HCT116 (cell line): ENCODE results near the gene AGAP1. TPM values are rescaled to one million over a fixed set of nuclear protein-coding genes. Genes with fewer than 3 reads are reported as not detected.

Experiments used
- ATAC-seq: fragments of 200-7000 bp; cut with Tn5 transposase; 2 replicates; pipeline ENCODE4 v1.9.1; 2020; ENCODE audit warnings: mild to moderate bottlenecking, moderate library complexity
- BruUV-seq: library from RNA; stranded (reverse); fragments of 400-500 nt; replicated peaks from 2 replicates; lab custom pipeline; 2021; lab: Mats Ljungman, UMichigan
- CTCF ChIA-PET: fragments of 300-600 bp; sonication (Branson Sonifier 250); formaldehyde crosslinking; loops from one replicate; lab custom pipeline; 2021; ENCODE audit warnings: antibody characterized with exemption; lab: Charles Lee
- POLR2A ChIA-PET: fragments of 300-600, 350-600 bp; sonication (Branson Sonifier 250); formaldehyde crosslinking; loops from one replicate; lab custom pipeline; 2021; ENCODE audit warnings: antibody characterized with exemption; lab: Charles Lee
- RAD21 ChIA-PET, 2 experiments: fragments of 300-600 bp; sonication (Branson Sonifier 250); formaldehyde crosslinking; loops; one replicate each; lab custom pipeline; 2023; ENCODE audit warnings: low total read pairs in 2 of 2; ENCODE audit not compliant: uncharacterized antibody in 2 of 2, unreplicated experiment in 2 of 2, low non-redundant PET in 1 of 2; lab: Charles Lee
- DNase-seq: peaks from one replicate; pipeline ENCODE4 v3.0.0-alpha.2; 2010; ENCODE audit warnings: low read depth, low spot score
- H2AFZ ChIP-seq: fragments of 200-600 bp; shearing (Covaris generic), sonication (generic); 2 replicates; pipeline ENCODE4 v1.6.1; 2017; ENCODE audit warnings: low read depth, mixed run types, mixed read lengths, antibody characterized with exemption, low read length; ENCODE audit not compliant: poor library complexity, severe bottlenecking
- H3K27ac ChIP-seq: 2 replicates; pipeline ENCODE4 v1.5.1; 2012; ENCODE audit warnings: low read depth, low read length
- H3K27me3 ChIP-seq: fragments of 200-600 bp; sonication (generic); 2 replicates; pipeline ENCODE4 v1.6.1; 2016; ENCODE audit warnings: mixed run types, low read length, mixed read lengths; ENCODE audit not compliant: insufficient read depth
- H3K36me3 ChIP-seq, 2 experiments: fragments of 200-500 bp in 1 of 2; fragments of 200-600 bp in 1 of 2; sonication (Bioruptor generic) in 1 of 2; sonication (generic) in 1 of 2; 2 replicates each; pipeline versions ENCODE4 v1.5.1 to v1.6.1; 2014 to 2016; ENCODE audit warnings: low read length in 2 of 2, inconsistent platforms in 1 of 2, mixed read lengths in 1 of 2, mixed run types in 1 of 2; ENCODE audit not compliant: insufficient read depth in 2 of 2, control insufficient read depth in 1 of 2
- H3K4me1 ChIP-seq, 2 experiments: fragments of 200-600 bp in 1 of 2; sonication (generic) in 1 of 2; 2 replicates each; pipeline versions ENCODE4 v1.5.1 to v1.6.1; 2012 to 2017; ENCODE audit warnings: low read length in 2 of 2, inconsistent platforms in 1 of 2, mild to moderate bottlenecking in 1 of 2, mixed read lengths in 1 of 2, mixed run types in 1 of 2, moderate library complexity in 1 of 2; ENCODE audit not compliant: insufficient read depth in 2 of 2, control insufficient read depth in 1 of 2
- H3K4me2 ChIP-seq: fragments of 200-600 bp; sonication (generic); 2 replicates; pipeline ENCODE4 v1.6.1; 2017; ENCODE audit warnings: mixed run types, low read length, mixed read lengths
- H3K4me3 ChIP-seq, 2 experiments: fragments of 200-600 bp in 1 of 2; sonication (generic) in 1 of 2; replicated peaks in 1 of 2; 2 replicates each; pipeline ENCODE4 v1.5.1; 2011 to 2016; ENCODE audit warnings: low read length in 2 of 2, control low read depth in 1 of 2, low read depth in 1 of 2, mild to moderate bottlenecking in 1 of 2, mixed read lengths in 1 of 2, mixed run types in 1 of 2
- H3K79me2 ChIP-seq: fragments of 200-600 bp; sonication (generic); 2 replicates; pipeline ENCODE4 v1.6.1; 2017; ENCODE audit warnings: mild to moderate bottlenecking, mixed run types, low read length, moderate library complexity, mixed read lengths; ENCODE audit not compliant: insufficient read depth
- H3K9ac ChIP-seq: fragments of 200-600 bp; sonication (generic); 2 replicates; pipeline ENCODE4 v1.6.1; 2016; ENCODE audit warnings: low read length, mixed read lengths
- H3K9me2 ChIP-seq: fragments of 200-600 bp; sonication (generic), shearing (Covaris generic); 2 replicates; pipeline ENCODE4 v1.6.1; 2017; ENCODE audit warnings: mixed run types, mild to moderate bottlenecking, moderate library complexity; ENCODE audit not compliant: insufficient read depth
- H3K9me3 ChIP-seq, 2 experiments: fragments of 200-500 bp in 1 of 2; fragments of 200-600 bp in 1 of 2; sonication (Bioruptor generic) in 1 of 2; sonication (generic) in 1 of 2; 2 replicates each; pipeline ENCODE4 v1.6.1; 2014 to 2017; ENCODE audit warnings: low read length in 2 of 2, mixed read lengths in 2 of 2, inconsistent platforms in 1 of 2, low read depth in 1 of 2, mild to moderate bottlenecking in 1 of 2, mixed run types in 1 of 2, moderate library complexity in 1 of 2; ENCODE audit not compliant: control insufficient read depth in 1 of 2, insufficient read depth in 1 of 2
- H4K20me1 ChIP-seq: fragments of 200-600 bp; sonication (generic), shearing (Covaris generic); 2 replicates; pipeline ENCODE4 v1.6.1; 2017; ENCODE audit warnings: mixed run types, mild to moderate bottlenecking, moderate library complexity; ENCODE audit not compliant: insufficient read depth
- CBX3 ChIP-seq: IDR thresholded peaks from 2 replicates; pipeline ENCODE4 v1.6.1; 2012; ENCODE audit warnings: low read depth
- CEBPB ChIP-seq: IDR thresholded peaks from 2 replicates; pipeline ENCODE4 v1.6.1; 2012; ENCODE audit warnings: low read depth
- EGR1 ChIP-seq: IDR thresholded peaks from 2 replicates; pipeline ENCODE4 v1.6.1; 2012; ENCODE audit warnings: low read depth
- EZH2phosphoT487 ChIP-seq: fragments of 200-600 bp; IDR thresholded peaks from 2 replicates; pipeline ENCODE4 v1.6.1; 2018; ENCODE audit warnings: antibody characterized with exemption, borderline replicate concordance
- FOSL1 ChIP-seq: IDR thresholded peaks from 2 replicates; pipeline ENCODE4 v1.6.1; 2012; ENCODE audit warnings: low read depth
- JUND ChIP-seq: IDR thresholded peaks from 2 replicates; pipeline ENCODE4 v1.6.1; 2012
- POLR2AphosphoS5 ChIP-seq: IDR thresholded peaks from 2 replicates; pipeline ENCODE4 v1.6.1; 2011; ENCODE audit warnings: mild to moderate bottlenecking, low read depth, low read length, moderate library complexity
- RAD21 ChIP-seq: IDR thresholded peaks from 2 replicates; pipeline ENCODE4 v1.6.1; 2012; ENCODE audit warnings: low read depth, mild to moderate bottlenecking
- SIN3A ChIP-seq: IDR thresholded peaks from 2 replicates; pipeline ENCODE4 v1.6.1; 2012; ENCODE audit warnings: low read depth
- SP1 ChIP-seq: IDR thresholded peaks from 2 replicates; pipeline ENCODE4 v1.6.1; 2012; ENCODE audit warnings: low read depth
- SRF ChIP-seq: IDR thresholded peaks from 2 replicates; pipeline ENCODE4 v1.6.1; 2012; ENCODE audit warnings: low read depth
- TCF7L2 ChIP-seq: IDR thresholded peaks from 2 replicates; pipeline ENCODE4 v1.7.0; 2011; ENCODE audit warnings: borderline replicate concordance, inconsistent platforms; ENCODE audit not compliant: insufficient read depth, insufficient read length; ENCODE audit errors: extremely low read depth
- YY1 ChIP-seq: IDR thresholded peaks from 2 replicates; pipeline ENCODE4 v1.6.1; 2011; ENCODE audit warnings: low read length, low read depth, moderate library complexity, mild to moderate bottlenecking; ENCODE audit not compliant: insufficient replicate concordance; ENCODE audit errors: extremely low read depth
- ZNF274 ChIP-seq: fragments of 200-500 bp; sonication (Bioruptor generic); IDR thresholded peaks from 2 replicates; pipeline ENCODE4 v1.6.1; 2014; ENCODE audit warnings: mild to moderate bottlenecking, low read depth, low read length, inconsistent platforms
- intact Hi-C: fragments of 100-400 bp; cut with micrococcal nuclease; formaldehyde crosslinking; loops from 2 replicates; pipeline ENCODE4 v1.10.0; 2022
- total RNA-seq: library from RNA; stranded (reverse); gene quantifications from one replicate; pipeline ENCODE4 v1.2.1, GENCODE V29; 2021; ENCODE audit not compliant: unreplicated experiment
- TF ChIP-seq, protein P1 (sequence below): IDR thresholded peaks from 2 replicates; pipeline ENCODE4 v1.6.1; 2012
- TF ChIP-seq, protein P2 (sequence below), 3 experiments: fragments of 200-600 bp in 1 of 3; sonication (generic) in 1 of 3; IDR thresholded peaks in 2 of 3; conservative IDR thresholded peaks in 1 of 3; 2 replicates each; pipeline ENCODE4 v1.5.1; 2012 to 2017; ENCODE audit warnings: low read depth in 2 of 3, low read length in 2 of 3, antibody characterized with exemption in 1 of 3, borderline replicate concordance in 1 of 3, control low read depth in 1 of 3, mild to moderate bottlenecking in 1 of 3, mixed read lengths in 1 of 3, mixed run types in 1 of 3, moderate library complexity in 1 of 3; ENCODE audit not compliant: insufficient read depth in 1 of 3
- TF ChIP-seq, protein P3 (sequence below): IDR thresholded peaks from 2 replicates; pipeline ENCODE4 v1.6.1; 2011; ENCODE audit warnings: mild to moderate bottlenecking, low read length, moderate library complexity; ENCODE audit not compliant: insufficient replicate concordance; ENCODE audit errors: extremely low read depth
- TF ChIP-seq, protein P4 (sequence below): IDR thresholded peaks from 2 replicates; pipeline ENCODE4 v1.6.1; 2012

The AGAP1 gene
- total RNA-seq, 1 experiment from 2014 or later, result 43.8 TPM

DNA sequence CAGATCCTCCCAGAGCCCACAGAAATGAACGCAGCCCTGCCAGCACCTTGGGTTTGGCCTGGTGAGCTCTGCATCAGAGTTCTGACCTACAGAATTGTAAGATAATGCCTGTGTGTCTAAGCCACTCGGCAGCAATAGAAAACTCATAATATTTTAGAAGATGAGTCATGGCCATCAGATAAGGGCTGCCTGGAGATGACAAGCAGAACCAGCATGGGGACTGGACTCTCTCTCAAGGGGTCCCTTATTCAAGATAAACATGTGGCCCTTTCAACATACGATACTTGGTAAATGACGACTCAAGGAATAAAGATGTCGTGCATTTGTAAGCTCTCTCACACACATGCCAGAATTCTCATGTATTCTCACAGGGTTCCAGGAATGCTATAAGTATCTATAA is 8.5 kb upstream of the AGAP1 start:
- H3K4me1 ChIP-seq, result no peaks in the 10 kb centered on the region
- no peak for ATAC-seq
- no peaks in the 10 kb centered on the region for H3K36me3 ChIP-seq
- no peaks in the 10 kb centered on the region; the same call in 1 of the 2 replicates for H3K9me2 ChIP-seq
- no peak overlapping the region for H2AFZ ChIP-seq
- CTCF ChIA-PET, result no interaction called here
- H3K79me2 ChIP-seq, result no peaks in the 10 kb centered on the region
- RAD21 ChIA-PET, result no interaction called here
- no peak overlapping the region for H3K4me2 ChIP-seq
- H3K27me3 ChIP-seq, result no peaks in the 10 kb centered on the region
- no peak overlapping the region for H3K27ac ChIP-seq
- DNase-seq, result no peak
- POLR2A ChIA-PET, result no interaction called here
- TF ChIP-seq TCF7L2, result no peak
- TF ChIP-seq CEBPB, result no peak
- TF ChIP-seq SRF, result no peak
- no peak overlapping the region for H3K9ac ChIP-seq
- no peak overlapping the region for H3K4me3 ChIP-seq
- no peaks in the 10 kb centered on the region for H4K20me1 ChIP-seq
- H3K9me3 ChIP-seq, result no peaks in the 10 kb centered on the region
- BruUV-seq, result no TSS peak
- intact Hi-C loops, result no loop called here

DNA sequence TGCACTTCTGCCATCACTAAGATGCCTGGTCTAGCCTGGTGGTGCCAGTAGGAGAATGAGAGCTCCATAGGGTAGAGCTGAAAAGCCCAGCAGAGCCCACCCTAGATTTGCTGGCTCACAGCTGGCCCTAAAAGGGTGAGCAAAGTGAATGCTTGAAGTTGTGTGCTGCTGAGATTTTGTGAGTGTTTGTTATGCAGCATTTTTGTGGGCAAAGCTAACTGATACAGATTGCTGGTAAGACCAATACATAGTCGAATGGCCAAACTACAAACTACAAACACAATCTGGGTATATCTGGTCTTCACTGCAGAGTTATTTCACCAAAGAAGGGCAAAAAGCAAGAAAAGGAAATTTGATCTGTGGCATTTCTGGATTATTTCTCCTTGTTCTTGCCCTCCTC is 7.1 kb upstream of the AGAP1 start:
- Histone ChIP-seq H3K27ac (no peak overlapping the region), H3K36me3 (no peaks in the 10 kb centered on the region), H2AFZ (no peak overlapping the region), H3K4me1 (no peaks in the 10 kb centered on the region), H3K4me3 (no peak overlapping the region), H3K79me2 (no peaks in the 10 kb centered on the region), H3K27me3 (no peaks in the 10 kb centered on the region), H3K4me2 (no peak overlapping the region), H3K9me2 (no peaks in the 10 kb centered on the region; the same call in 1 of the 2 replicates), H4K20me1 (no peaks in the 10 kb centered on the region), H3K9me3 (no peaks in the 10 kb centered on the region), H3K9ac (no peak overlapping the region)
- DNase-seq (no peak), ATAC-seq (no peak)
- ChIA-PET RAD21 (no interaction called here), POLR2A (no interaction called here), CTCF (no interaction called here)
- intact Hi-C loops, result no loop called here
- no TSS peak for BruUV-seq
- TF ChIP-seq YY1, result no peak
- TF ChIP-seq, protein P1, sequence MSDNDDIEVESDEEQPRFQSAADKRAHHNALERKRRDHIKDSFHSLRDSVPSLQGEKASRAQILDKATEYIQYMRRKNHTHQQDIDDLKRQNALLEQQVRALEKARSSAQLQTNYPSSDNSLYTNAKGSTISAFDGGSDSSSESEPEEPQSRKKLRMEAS, result no peak
- no peak for TF ChIP-seq CEBPB
- TF ChIP-seq RAD21, result no peak
- TF ChIP-seq, protein P2, sequence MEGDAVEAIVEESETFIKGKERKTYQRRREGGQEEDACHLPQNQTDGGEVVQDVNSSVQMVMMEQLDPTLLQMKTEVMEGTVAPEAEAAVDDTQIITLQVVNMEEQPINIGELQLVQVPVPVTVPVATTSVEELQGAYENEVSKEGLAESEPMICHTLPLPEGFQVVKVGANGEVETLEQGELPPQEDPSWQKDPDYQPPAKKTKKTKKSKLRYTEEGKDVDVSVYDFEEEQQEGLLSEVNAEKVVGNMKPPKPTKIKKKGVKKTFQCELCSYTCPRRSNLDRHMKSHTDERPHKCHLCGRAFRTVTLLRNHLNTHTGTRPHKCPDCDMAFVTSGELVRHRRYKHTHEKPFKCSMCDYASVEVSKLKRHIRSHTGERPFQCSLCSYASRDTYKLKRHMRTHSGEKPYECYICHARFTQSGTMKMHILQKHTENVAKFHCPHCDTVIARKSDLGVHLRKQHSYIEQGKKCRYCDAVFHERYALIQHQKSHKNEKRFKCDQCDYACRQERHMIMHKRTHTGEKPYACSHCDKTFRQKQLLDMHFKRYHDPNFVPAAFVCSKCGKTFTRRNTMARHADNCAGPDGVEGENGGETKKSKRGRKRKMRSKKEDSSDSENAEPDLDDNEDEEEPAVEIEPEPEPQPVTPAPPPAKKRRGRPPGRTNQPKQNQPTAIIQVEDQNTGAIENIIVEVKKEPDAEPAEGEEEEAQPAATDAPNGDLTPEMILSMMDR (IDR thresholded peaks at IDR 0.05 in 2 of 3, conservative IDR thresholded peaks at IDR 0.05 in 1 of 3; ENCODE audit: borderline replicate concordance in 1 of 3, insufficient read depth in 1 of 3, low read depth in 2 of 3, low read length in 2 of 3), result no peak
- TF ChIP-seq SRF, result no peak
- TF ChIP-seq ZNF274, result no peak
- no peak for TF ChIP-seq TCF7L2
- no peak for TF ChIP-seq SP1
- no peak for TF ChIP-seq SIN3A
- no peak for TF ChIP-seq POLR2AphosphoS5
- no peak for TF ChIP-seq EZH2phosphoT487
- no peak for TF ChIP-seq FOSL1
- TF ChIP-seq, protein P3, sequence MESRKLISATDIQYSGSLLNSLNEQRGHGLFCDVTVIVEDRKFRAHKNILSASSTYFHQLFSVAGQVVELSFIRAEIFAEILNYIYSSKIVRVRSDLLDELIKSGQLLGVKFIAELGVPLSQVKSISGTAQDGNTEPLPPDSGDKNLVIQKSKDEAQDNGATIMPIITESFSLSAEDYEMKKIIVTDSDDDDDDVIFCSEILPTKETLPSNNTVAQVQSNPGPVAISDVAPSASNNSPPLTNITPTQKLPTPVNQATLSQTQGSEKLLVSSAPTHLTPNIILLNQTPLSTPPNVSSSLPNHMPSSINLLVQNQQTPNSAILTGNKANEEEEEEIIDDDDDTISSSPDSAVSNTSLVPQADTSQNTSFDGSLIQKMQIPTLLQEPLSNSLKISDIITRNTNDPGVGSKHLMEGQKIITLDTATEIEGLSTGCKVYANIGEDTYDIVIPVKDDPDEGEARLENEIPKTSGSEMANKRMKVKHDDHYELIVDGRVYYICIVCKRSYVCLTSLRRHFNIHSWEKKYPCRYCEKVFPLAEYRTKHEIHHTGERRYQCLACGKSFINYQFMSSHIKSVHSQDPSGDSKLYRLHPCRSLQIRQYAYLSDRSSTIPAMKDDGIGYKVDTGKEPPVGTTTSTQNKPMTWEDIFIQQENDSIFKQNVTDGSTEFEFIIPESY, result no peak
- no peak for TF ChIP-seq JUND
- TF ChIP-seq EGR1, result no peak
- TF ChIP-seq, protein P4, sequence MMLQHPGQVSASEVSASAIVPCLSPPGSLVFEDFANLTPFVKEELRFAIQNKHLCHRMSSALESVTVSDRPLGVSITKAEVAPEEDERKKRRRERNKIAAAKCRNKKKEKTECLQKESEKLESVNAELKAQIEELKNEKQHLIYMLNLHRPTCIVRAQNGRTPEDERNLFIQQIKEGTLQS, result no peak
- no peak for TF ChIP-seq CBX3
